ENCODE data around the gene SUSD1. TPM values are rescaled to one million over a fixed set of nuclear protein-coding genes. Genes with fewer than 3 reads are reported as not detected.

SUSD1 gene
- total RNA-seq, 1 donor from 2014 or later: 19.9 TPM

DNA sequence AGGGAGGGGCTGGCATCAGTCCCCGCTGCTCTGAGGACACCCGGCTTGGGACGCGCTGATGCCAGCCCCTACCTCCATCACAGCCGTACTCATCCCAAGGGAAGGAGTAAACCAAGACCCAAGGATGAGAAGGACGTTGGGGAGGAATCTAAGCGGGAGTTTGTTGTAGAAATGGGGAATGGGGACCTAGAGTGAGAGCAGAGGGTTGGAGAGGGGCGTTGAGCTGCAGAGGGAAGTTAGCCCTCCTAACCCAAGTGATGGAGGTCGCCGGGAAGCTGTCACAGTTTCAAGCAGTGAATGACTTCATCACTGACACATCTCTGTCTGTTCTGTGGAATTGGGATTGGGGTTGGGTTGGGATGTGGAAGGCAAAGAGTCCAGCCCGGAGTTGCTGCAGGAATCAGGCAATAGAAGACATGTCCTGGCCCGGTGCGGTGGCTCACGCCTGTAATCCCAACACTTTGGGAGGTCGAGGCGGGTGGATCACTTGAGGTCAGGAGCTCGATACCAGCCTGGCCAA, 759 bp upstream of the SUSD1 start:
- TF ChIP-seq, protein P1, sequence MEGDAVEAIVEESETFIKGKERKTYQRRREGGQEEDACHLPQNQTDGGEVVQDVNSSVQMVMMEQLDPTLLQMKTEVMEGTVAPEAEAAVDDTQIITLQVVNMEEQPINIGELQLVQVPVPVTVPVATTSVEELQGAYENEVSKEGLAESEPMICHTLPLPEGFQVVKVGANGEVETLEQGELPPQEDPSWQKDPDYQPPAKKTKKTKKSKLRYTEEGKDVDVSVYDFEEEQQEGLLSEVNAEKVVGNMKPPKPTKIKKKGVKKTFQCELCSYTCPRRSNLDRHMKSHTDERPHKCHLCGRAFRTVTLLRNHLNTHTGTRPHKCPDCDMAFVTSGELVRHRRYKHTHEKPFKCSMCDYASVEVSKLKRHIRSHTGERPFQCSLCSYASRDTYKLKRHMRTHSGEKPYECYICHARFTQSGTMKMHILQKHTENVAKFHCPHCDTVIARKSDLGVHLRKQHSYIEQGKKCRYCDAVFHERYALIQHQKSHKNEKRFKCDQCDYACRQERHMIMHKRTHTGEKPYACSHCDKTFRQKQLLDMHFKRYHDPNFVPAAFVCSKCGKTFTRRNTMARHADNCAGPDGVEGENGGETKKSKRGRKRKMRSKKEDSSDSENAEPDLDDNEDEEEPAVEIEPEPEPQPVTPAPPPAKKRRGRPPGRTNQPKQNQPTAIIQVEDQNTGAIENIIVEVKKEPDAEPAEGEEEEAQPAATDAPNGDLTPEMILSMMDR (IDR thresholded peaks at IDR 0.05; ENCODE audit: partially characterized antibody, unreplicated experiment): no peak
- Mint-ChIP-seq H3K9me3 (ENCODE audit: unreplicated experiment) (peaks cover 6% of the 10 kb centered on the region), H3K4me3 (ENCODE audit: unreplicated experiment) (peak overlapping the region; percentile 86), H3K27ac (ENCODE audit: unreplicated experiment) (peak overlapping the region; percentile 69), H3K36me3 (ENCODE audit: unreplicated experiment) (peaks cover 5% of the 10 kb centered on the region), H3K4me1 (ENCODE audit: low read depth, unreplicated experiment) (peaks cover 11% of the 10 kb centered on the region), H3K27me3 (ENCODE audit: unreplicated experiment) (peaks cover 5% of the 10 kb centered on the region)
- no peak for DNase-seq

DNA sequence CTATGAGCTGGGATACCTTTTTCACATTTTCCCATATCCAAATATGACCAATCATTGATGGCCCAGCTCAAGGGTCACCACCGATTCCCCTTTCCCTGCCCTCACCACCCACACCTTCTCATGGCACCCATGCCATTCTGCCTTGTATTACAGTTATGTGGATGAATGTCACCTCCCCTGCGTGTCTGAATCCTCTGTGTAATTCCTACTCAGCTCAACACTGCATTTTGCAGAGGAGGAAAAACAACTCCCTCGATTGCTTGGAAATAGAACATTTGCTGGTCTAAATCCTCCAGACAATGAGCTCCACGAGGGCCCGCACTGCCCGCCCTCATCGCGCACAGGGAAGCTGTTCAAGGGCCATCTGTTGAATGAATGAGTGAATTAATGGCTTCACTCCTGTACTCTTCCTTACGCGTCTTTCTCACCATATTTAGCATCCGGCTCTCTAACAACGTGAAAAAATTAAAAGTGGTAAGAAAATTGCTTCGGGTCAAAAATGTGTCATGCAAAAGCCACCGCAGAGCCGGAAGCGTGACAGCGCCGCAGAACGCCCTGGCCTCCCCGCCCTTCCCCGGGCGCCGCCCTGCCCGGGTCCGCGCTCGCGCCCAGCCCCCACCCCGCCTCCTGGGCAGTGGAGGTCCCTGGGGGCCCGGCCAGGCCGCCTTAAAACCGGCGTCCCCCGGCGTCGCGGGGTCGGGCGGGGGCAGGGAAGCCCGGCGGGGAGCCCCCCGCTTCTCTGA, 704 bp downstream of the SUSD1 start:
- H3K27me3 Mint-ChIP-seq (ENCODE audit: unreplicated experiment): peaks cover 5% of the 10 kb centered on the region
- peaks cover 6% of the 10 kb centered on the region for H3K9me3 Mint-ChIP-seq (ENCODE audit: unreplicated experiment)
- H3K27ac Mint-ChIP-seq (ENCODE audit: unreplicated experiment): peak overlapping the region; percentile 88
- peak; percentile 79 for DNase-seq
- peaks cover 7% of the 10 kb centered on the region for H3K4me1 Mint-ChIP-seq (ENCODE audit: low read depth, unreplicated experiment)
- H3K36me3 Mint-ChIP-seq (ENCODE audit: unreplicated experiment): peaks cover 9% of the 10 kb centered on the region
- TF ChIP-seq, protein P1 (IDR thresholded peaks at IDR 0.05; ENCODE audit: partially characterized antibody, unreplicated experiment): no peak
- peak overlapping the region; percentile 87 for H3K4me3 Mint-ChIP-seq (ENCODE audit: unreplicated experiment)

DNA sequence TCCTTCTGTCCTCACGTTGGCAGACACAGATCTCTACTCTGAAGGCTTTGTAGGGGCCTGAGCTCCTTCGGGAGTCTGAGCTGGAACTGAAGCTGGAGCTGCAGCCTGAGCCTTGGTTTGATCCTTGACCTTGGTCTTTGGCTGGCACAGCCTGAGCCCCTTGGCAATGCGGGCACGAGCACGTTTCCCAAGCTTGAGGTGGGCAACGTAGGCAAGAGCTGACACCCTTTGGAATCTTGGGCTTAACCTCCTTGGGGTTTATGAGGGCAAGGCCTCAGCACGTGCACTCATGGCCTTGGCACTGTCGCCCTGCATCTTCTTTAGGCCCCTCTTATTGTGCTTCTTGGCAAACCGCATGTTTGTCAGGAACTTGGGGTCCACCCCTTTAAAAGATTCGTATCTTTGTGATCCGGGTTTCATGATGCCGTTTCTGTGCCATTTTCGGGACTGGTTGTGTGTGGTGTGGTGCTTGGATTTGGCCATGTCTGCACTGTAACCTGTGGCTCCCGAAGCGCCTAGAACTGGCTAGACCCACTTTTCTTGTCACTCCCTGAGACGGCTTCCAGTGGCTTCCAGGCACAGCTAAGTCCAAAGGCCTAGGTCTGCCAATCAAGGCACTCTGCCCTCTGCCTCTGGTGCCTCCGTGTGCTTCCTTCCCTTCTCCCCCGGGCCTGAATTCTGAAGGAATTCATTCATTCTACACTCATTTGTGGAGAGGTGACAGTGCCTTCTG, 1.4 kb downstream of the SUSD1 start:
- TF ChIP-seq, protein P1 (IDR thresholded peaks at IDR 0.05; ENCODE audit: partially characterized antibody, unreplicated experiment): no peak
- H3K9me3 Mint-ChIP-seq (ENCODE audit: unreplicated experiment): peaks cover 6% of the 10 kb centered on the region
- DNase-seq: no peak
- H3K4me1 Mint-ChIP-seq (ENCODE audit: low read depth, unreplicated experiment): peaks cover 10% of the 10 kb centered on the region
- H3K27ac Mint-ChIP-seq (ENCODE audit: unreplicated experiment): no peak overlapping the region
- peaks cover 5% of the 10 kb centered on the region for H3K27me3 Mint-ChIP-seq (ENCODE audit: unreplicated experiment)
- H3K36me3 Mint-ChIP-seq (ENCODE audit: unreplicated experiment): peaks cover 9% of the 10 kb centered on the region
- peak overlapping the region; percentile 87 for H3K4me3 Mint-ChIP-seq (ENCODE audit: unreplicated experiment)

DNA sequence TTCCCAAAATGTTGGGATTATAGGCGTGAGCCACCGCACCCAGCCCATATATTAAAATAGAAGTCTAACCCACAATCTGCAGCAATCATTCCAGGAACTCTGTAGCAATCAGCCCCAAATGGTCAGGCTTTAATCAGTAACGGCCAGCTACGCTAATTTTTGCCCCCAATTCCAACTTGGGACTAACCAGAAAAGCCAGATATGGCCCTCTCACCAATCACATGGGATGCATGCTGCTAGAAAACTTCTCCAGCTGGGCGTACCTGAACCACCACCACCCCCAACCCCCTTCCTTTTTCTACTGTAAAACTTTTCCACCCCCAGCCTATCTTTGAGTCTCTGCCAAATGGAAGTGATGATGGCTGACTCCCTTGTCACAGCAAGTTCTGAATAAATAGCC, 4.1 kb downstream of the SUSD1 start:
- Mint-ChIP-seq H3K36me3 (ENCODE audit: unreplicated experiment) (peaks cover 13% of the 10 kb centered on the region), H3K9me3 (ENCODE audit: unreplicated experiment) (peaks cover 6% of the 10 kb centered on the region), H3K27ac (ENCODE audit: unreplicated experiment) (no peak overlapping the region), H3K4me3 (ENCODE audit: unreplicated experiment) (no peak overlapping the region), H3K27me3 (ENCODE audit: unreplicated experiment) (peaks cover 9% of the 10 kb centered on the region), H3K4me1 (ENCODE audit: low read depth, unreplicated experiment) (peaks cover 31% of the 10 kb centered on the region)
- TF ChIP-seq, protein P1 (IDR thresholded peaks at IDR 0.05; ENCODE audit: partially characterized antibody, unreplicated experiment): no peak
- no peak for DNase-seq
